ENCODE results near the gene BRMS1L.

- TF ChIP-seq, protein P1, sequence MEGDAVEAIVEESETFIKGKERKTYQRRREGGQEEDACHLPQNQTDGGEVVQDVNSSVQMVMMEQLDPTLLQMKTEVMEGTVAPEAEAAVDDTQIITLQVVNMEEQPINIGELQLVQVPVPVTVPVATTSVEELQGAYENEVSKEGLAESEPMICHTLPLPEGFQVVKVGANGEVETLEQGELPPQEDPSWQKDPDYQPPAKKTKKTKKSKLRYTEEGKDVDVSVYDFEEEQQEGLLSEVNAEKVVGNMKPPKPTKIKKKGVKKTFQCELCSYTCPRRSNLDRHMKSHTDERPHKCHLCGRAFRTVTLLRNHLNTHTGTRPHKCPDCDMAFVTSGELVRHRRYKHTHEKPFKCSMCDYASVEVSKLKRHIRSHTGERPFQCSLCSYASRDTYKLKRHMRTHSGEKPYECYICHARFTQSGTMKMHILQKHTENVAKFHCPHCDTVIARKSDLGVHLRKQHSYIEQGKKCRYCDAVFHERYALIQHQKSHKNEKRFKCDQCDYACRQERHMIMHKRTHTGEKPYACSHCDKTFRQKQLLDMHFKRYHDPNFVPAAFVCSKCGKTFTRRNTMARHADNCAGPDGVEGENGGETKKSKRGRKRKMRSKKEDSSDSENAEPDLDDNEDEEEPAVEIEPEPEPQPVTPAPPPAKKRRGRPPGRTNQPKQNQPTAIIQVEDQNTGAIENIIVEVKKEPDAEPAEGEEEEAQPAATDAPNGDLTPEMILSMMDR (conservative IDR thresholded peaks at IDR 0.05; ENCODE audit: low read length): no peak
- TF ChIP-seq EZH2phosphoT487 (IDR thresholded peaks at IDR 0.05; ENCODE audit: borderline replicate concordance, low read depth, low read length): no peak
Measured at GRCh38 chr14:35875296-35875695, 49.2 kb downstream of the BRMS1L start.

Measured in OCI-LY7 (cell line).